H9 (cell line): ENCODE data around the gene TAS2R40. TPM values are rescaled to one million over a fixed set of nuclear protein-coding genes. Genes with fewer than 3 reads are reported as not detected.

ENCODE experiments used
- DNase-seq: peaks from one replicate; pipeline ENCODE4 v3.0.0-alpha.2; 2017
- H2AFZ ChIP-seq: one replicate; pipeline ENCODE4 v1.6.1; 2013; ENCODE audit warnings: mild to moderate bottlenecking, low read length, control low read depth, moderate library complexity
- H2AK5ac ChIP-seq: 2 replicates; pipeline ENCODE4 v1.6.1; 2013; ENCODE audit warnings: low read length, control low read depth, mixed read lengths; ENCODE audit not compliant: insufficient read length
- H2BK120ac ChIP-seq: one replicate; pipeline ENCODE4 v1.6.1; 2013; ENCODE audit warnings: low read depth, mild to moderate bottlenecking, low read length, control low read depth, inconsistent platforms; ENCODE audit not compliant: poor library complexity, severe bottlenecking
- H2BK12ac ChIP-seq: 2 replicates; pipeline ENCODE4 v1.6.1; 2013; ENCODE audit warnings: low read length, control low read depth, mixed read lengths, low read depth; ENCODE audit not compliant: insufficient read length
- H2BK15ac ChIP-seq: 2 replicates; pipeline ENCODE4 v1.6.1; 2013; ENCODE audit warnings: low read depth, low read length, control low read depth
- H2BK20ac ChIP-seq: one replicate; pipeline ENCODE4 v1.6.1; 2013; ENCODE audit warnings: low read depth, mild to moderate bottlenecking, low read length, control low read depth, inconsistent platforms; ENCODE audit not compliant: poor library complexity, severe bottlenecking
- H2BK5ac ChIP-seq: 2 replicates; pipeline ENCODE4 v1.6.1; 2013; ENCODE audit warnings: low read length, control low read depth, mixed read lengths; ENCODE audit not compliant: insufficient read length
- H3K14ac ChIP-seq: 2 replicates; pipeline ENCODE4 v1.6.1; 2013; ENCODE audit warnings: low read length, control low read depth; ENCODE audit not compliant: insufficient read depth
- H3K18ac ChIP-seq: 2 replicates; pipeline ENCODE4 v1.6.1; 2013; ENCODE audit warnings: low read depth, mild to moderate bottlenecking, mixed read lengths, low read length, control low read depth; ENCODE audit not compliant: insufficient read length
- H3K23ac ChIP-seq: 2 replicates; pipeline ENCODE4 v1.6.1; 2013; ENCODE audit warnings: low read length, control low read depth, mixed read lengths, low read depth; ENCODE audit not compliant: insufficient read length
- H3K23me2 ChIP-seq: 2 replicates; pipeline ENCODE4 v1.6.1; 2013; ENCODE audit warnings: low read depth, mild to moderate bottlenecking, mixed read lengths, low read length, control low read depth; ENCODE audit not compliant: insufficient read length, poor library complexity, severe bottlenecking
- H3K27ac ChIP-seq: 2 replicates; pipeline ENCODE4 v1.5.1; 2013; ENCODE audit warnings: low read length, control low read depth, mixed read lengths, low read depth; ENCODE audit not compliant: insufficient read length
- H3K27me3 ChIP-seq: 2 replicates; pipeline ENCODE4 v1.6.1; 2013; ENCODE audit warnings: low read length, control low read depth, inconsistent platforms; ENCODE audit not compliant: insufficient read depth
- H3K4ac ChIP-seq: 2 replicates; pipeline ENCODE4 v1.6.1; 2013; ENCODE audit warnings: low read depth, mild to moderate bottlenecking, control low read depth, inconsistent platforms, low read length, moderate library complexity
- H3K4me1 ChIP-seq: 2 replicates; pipeline ENCODE4 v1.6.1; 2013; ENCODE audit warnings: low read length, control low read depth, inconsistent platforms; ENCODE audit not compliant: insufficient read depth
- H3K4me2 ChIP-seq: 2 replicates; pipeline ENCODE4 v1.6.1; 2013; ENCODE audit warnings: low read length, control low read depth, mixed read lengths; ENCODE audit not compliant: insufficient read length, insufficient read depth
- H3K56ac ChIP-seq: 2 replicates; pipeline ENCODE4 v1.6.1; 2013; ENCODE audit warnings: low read depth, mild to moderate bottlenecking, mixed read lengths, low read length, control low read depth; ENCODE audit not compliant: insufficient read length
- H3K79me1 ChIP-seq: 2 replicates; pipeline ENCODE4 v1.6.1; 2013; ENCODE audit warnings: low read depth, mild to moderate bottlenecking, moderate library complexity, low read length, control low read depth, inconsistent platforms; ENCODE audit not compliant: insufficient read depth, poor library complexity, severe bottlenecking
- H3K79me2 ChIP-seq: 2 replicates; pipeline ENCODE4 v1.6.1; 2013; ENCODE audit warnings: low read length, control low read depth, inconsistent platforms; ENCODE audit not compliant: insufficient read depth
- H3K9ac ChIP-seq: 2 replicates; pipeline ENCODE4 v1.6.1; 2013; ENCODE audit warnings: low read length, control low read depth, mixed read lengths; ENCODE audit not compliant: insufficient read length; ENCODE audit errors: extremely low read depth
- H3K9me3 ChIP-seq: one replicate; pipeline ENCODE4 v1.6.1; 2013; ENCODE audit warnings: low read depth, low read length, inconsistent platforms; ENCODE audit not compliant: control insufficient read depth
- H3T11ph ChIP-seq: one replicate; pipeline ENCODE4 v1.6.1; 2013; ENCODE audit warnings: mild to moderate bottlenecking, low read length, control low read depth, inconsistent platforms
- H4K20me1 ChIP-seq: one replicate; pipeline ENCODE4 v1.6.1; 2013; ENCODE audit not compliant: control insufficient read depth, insufficient read length, insufficient read depth
- H4K5ac ChIP-seq: 2 replicates; pipeline ENCODE4 v1.6.1; 2013; ENCODE audit warnings: low read depth, mild to moderate bottlenecking, mixed read lengths, low read length, control low read depth; ENCODE audit not compliant: insufficient read length
- H4K8ac ChIP-seq: replicated peaks from 2 replicates; pipeline ENCODE4 v1.6.1; 2013; ENCODE audit warnings: low read length, control low read depth, mixed read lengths, low read depth; ENCODE audit not compliant: insufficient read length
- H4K91ac ChIP-seq: 2 replicates; pipeline ENCODE4 v1.6.1; 2013; ENCODE audit warnings: low read depth, mild to moderate bottlenecking, moderate library complexity, mixed read lengths, low read length, control low read depth; ENCODE audit not compliant: insufficient read length
- H3K27ac Mint-ChIP-seq, 3 experiments: 2 replicates in 2 of 3; 3 replicates in 1 of 3; pipeline ENCODE4 v1.8.0; 2020 to 2021; ENCODE audit warnings: mixed read lengths in 3 of 3, mild to moderate bottlenecking in 1 of 3, moderate library complexity in 1 of 3
- H3K27me3 Mint-ChIP-seq: 2 replicates; pipeline ENCODE4 v1.8.0; 2021; ENCODE audit warnings: low read depth, mild to moderate bottlenecking, moderate library complexity, mixed read lengths
- H3K36me3 Mint-ChIP-seq, 3 experiments: 2 replicates in 2 of 3; 3 replicates in 1 of 3; pipeline ENCODE4 v1.8.0; 2020 to 2021; ENCODE audit warnings: low read depth in 3 of 3, mixed read lengths in 3 of 3; ENCODE audit not compliant: insufficient read depth in 1 of 3
- H3K4me1 Mint-ChIP-seq, 2 experiments: 2 replicates each; pipeline ENCODE4 v1.8.0; 2020; ENCODE audit warnings: mixed read lengths in 2 of 2
- H3K4me3 Mint-ChIP-seq, 2 experiments: 2 replicates in 1 of 2; 3 replicates in 1 of 2; pipeline ENCODE4 v1.8.0; 2020 to 2021; ENCODE audit warnings: mild to moderate bottlenecking in 2 of 2, mixed read lengths in 2 of 2, moderate library complexity in 1 of 2
- H3K9me3 Mint-ChIP-seq, 2 experiments: 2 replicates in 1 of 2; 3 replicates in 1 of 2; pipeline ENCODE4 v1.8.0; 2020; ENCODE audit warnings: mild to moderate bottlenecking in 2 of 2, mixed read lengths in 2 of 2, moderate library complexity in 1 of 2
- CTCF ChIP-seq: fragments of 200-600 bp; sonication (generic); conservative IDR thresholded peaks from 3 replicates; pipeline ENCODE4 v1.8.0; 2021; ENCODE audit warnings: antibody characterized with exemption, mild to moderate bottlenecking
- WGBS: extraction: QIAGEN DNeasy Blood & Tissue Kit; methylation state at CpG from one replicate; pipeline ENCODE4 v1.1.7; 2013; ENCODE audit warnings: missing lambda C conversion rate, low lambda C conversion rate, mixed read lengths; ENCODE audit not compliant: insufficient read length; ENCODE audit errors: extremely low coverage; 5-methylcytosine and 5-hydroxymethylcytosine counted together
- total RNA-seq: library from RNA; stranded (reverse); gene quantifications from 2 replicates; pipeline ENCODE4 v1.2.1, GENCODE V29; 2021

The TAS2R40 gene
- total RNA-seq, 1 experiment from 2014 or later, result not detected

- no peak within 1 kb of the TSS for H3K4me2 ChIP-seq
- no peaks in the 10 kb centered on the region for H3K79me2 ChIP-seq
- H3K27ac ChIP-seq, result no peak within 1 kb of the TSS
- no peaks in the 10 kb centered on the region for H3K27me3 ChIP-seq
- no peaks in the 10 kb centered on the region for H3K4me1 ChIP-seq
- H3K79me1 ChIP-seq, result no peaks in the 10 kb centered on the region
- H2AFZ ChIP-seq, result no peak within 1 kb of the TSS
- Mint-ChIP-seq H3K9me3 (peaks cover 2 to 3% of the 10 kb centered on the region in 2 experiments; a peak in 3 of 5 replicates), H3K4me3 (no peak within 1 kb of the TSS), H3K27ac (no peak within 1 kb of the TSS), H3K36me3 (no peaks in the 10 kb centered on the region; a peak in 1 of 7 replicates), H3K4me1 (peaks cover 6 to 10% of the 10 kb centered on the region in 2 experiments), H3K27me3 (no peaks in the 10 kb centered on the region; the same call in 1 of the 2 replicates)
- no peaks in the 10 kb centered on the region for H4K20me1 ChIP-seq
- no peak within 1 kb of the TSS for H2BK20ac ChIP-seq
- H3K9ac ChIP-seq, result no peak within 1 kb of the TSS
- no CpG with 5 or more reads among the region's 3 CpGs for WGBS
- no peak within 1 kb of the TSS for H3T11ph ChIP-seq
- no peak within 1 kb of the TSS for H3K4ac ChIP-seq
- no peak within 1 kb of the TSS for H2BK15ac ChIP-seq
- no peak within 1 kb of the TSS for H2BK5ac ChIP-seq
- H2BK12ac ChIP-seq, result no peak within 1 kb of the TSS
- no peak for DNase-seq
- H2BK120ac ChIP-seq, result no peak within 1 kb of the TSS
- no peak within 1 kb of the TSS for H4K91ac ChIP-seq
- no peaks in the 10 kb centered on the region for H3K9me3 ChIP-seq
- H3K23ac ChIP-seq, result no peak within 1 kb of the TSS
- TF ChIP-seq CTCF, result no peak
- no peak within 1 kb of the TSS for H3K18ac ChIP-seq
- H3K23me2 ChIP-seq, result no peaks in the 10 kb centered on the region
- no peak within 1 kb of the TSS for H2AK5ac ChIP-seq
- no peak within 1 kb of the TSS for H3K14ac ChIP-seq
- no peak within 1 kb of the TSS for H4K8ac ChIP-seq
- H4K5ac ChIP-seq, result no peak within 1 kb of the TSS
- H3K56ac ChIP-seq, result no peak within 1 kb of the TSS
Observed at GRCh38 chr7:143183024-143183423, 38.8 kb upstream of the TAS2R40 start, which contains the start of gene TAS2R39. TSS of gene TAS2R39 (plus strand) at chr7:143183419. CDS start at chr7:143183419, 0 bp downstream.
